Gastroesophageal sphincter (tissue), 3 donors: ENCODE measurements around the gene TFAP2D.

ENCODE experiments used
- EP300 ChIP-seq: sonication (generic); formaldehyde crosslinking; IDR thresholded peaks from one replicate; pipeline ENCODE4 v1.6.1; 2017; ENCODE audit warnings: antibody characterized with exemption, mild to moderate bottlenecking
- POLR2A ChIP-seq, 2 donors: fragments of 450-650 bp; IDR thresholded peaks; one replicate each; pipeline ENCODE4 v1.6.1; 2017; ENCODE audit warnings: antibody characterized with exemption in 2 of 2, mild to moderate bottlenecking in 2 of 2, moderate library complexity in 1 of 2
- POLR2AphosphoS5 ChIP-seq: sonication (generic); formaldehyde crosslinking; IDR thresholded peaks from one replicate; pipeline ENCODE4 v1.6.1; 2017; ENCODE audit warnings: antibody characterized with exemption
- TF ChIP-seq, protein P1 (sequence below), 4 experiments: fragments of 200-600 bp in 2 of 4; fragments of 450-650 bp in 2 of 4; sonication (generic) in 1 of 4; IDR thresholded peaks; one replicate each; pipeline ENCODE4 v1.5.1; 2017 to 2019; ENCODE audit warnings: antibody characterized with exemption in 4 of 4, mild to moderate bottlenecking in 2 of 4, moderate library complexity in 2 of 4

DNA sequence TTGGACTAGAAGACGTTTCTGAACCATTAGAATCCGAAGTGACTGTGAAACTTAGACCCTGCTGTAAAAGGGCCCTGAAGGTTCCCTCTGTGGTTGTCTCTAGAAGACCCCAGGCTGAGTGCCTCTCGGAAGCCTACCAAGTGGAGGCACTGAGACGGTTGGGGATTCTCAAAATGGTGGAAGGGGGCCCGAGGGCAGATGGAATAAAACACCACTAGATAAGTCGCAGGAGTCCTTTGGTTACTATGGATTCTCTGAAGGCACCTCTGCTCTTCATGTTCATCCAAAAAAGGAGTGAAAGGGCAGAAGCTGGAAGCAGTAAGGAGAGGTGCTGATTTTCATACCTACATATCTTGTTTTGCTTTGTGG, 4.0 kb upstream of the TFAP2D start:
- TF ChIP-seq, protein P1, sequence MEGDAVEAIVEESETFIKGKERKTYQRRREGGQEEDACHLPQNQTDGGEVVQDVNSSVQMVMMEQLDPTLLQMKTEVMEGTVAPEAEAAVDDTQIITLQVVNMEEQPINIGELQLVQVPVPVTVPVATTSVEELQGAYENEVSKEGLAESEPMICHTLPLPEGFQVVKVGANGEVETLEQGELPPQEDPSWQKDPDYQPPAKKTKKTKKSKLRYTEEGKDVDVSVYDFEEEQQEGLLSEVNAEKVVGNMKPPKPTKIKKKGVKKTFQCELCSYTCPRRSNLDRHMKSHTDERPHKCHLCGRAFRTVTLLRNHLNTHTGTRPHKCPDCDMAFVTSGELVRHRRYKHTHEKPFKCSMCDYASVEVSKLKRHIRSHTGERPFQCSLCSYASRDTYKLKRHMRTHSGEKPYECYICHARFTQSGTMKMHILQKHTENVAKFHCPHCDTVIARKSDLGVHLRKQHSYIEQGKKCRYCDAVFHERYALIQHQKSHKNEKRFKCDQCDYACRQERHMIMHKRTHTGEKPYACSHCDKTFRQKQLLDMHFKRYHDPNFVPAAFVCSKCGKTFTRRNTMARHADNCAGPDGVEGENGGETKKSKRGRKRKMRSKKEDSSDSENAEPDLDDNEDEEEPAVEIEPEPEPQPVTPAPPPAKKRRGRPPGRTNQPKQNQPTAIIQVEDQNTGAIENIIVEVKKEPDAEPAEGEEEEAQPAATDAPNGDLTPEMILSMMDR (IDR thresholded peaks at IDR 0.05), result no peak
- TF ChIP-seq EP300, result no peak
- TF ChIP-seq POLR2A (IDR thresholded peaks at IDR 0.05), result no peak
- TF ChIP-seq POLR2AphosphoS5, result no peak
